ENCODE measurements around the gene ALOX5. TPM values are rescaled to one million over a fixed set of nuclear protein-coding genes. Genes with fewer than 3 reads are reported as not detected.
"Not testable (repeated sequence)": the region's sequence is repeated elsewhere in the genome, so short reads cannot be mapped to it uniquely, and the experiment has no call there.

The ALOX5 gene
- not detected in 2 replicates for total RNA-seq (2014; rRNA removed; shearing (Covaris generic))

DNA sequence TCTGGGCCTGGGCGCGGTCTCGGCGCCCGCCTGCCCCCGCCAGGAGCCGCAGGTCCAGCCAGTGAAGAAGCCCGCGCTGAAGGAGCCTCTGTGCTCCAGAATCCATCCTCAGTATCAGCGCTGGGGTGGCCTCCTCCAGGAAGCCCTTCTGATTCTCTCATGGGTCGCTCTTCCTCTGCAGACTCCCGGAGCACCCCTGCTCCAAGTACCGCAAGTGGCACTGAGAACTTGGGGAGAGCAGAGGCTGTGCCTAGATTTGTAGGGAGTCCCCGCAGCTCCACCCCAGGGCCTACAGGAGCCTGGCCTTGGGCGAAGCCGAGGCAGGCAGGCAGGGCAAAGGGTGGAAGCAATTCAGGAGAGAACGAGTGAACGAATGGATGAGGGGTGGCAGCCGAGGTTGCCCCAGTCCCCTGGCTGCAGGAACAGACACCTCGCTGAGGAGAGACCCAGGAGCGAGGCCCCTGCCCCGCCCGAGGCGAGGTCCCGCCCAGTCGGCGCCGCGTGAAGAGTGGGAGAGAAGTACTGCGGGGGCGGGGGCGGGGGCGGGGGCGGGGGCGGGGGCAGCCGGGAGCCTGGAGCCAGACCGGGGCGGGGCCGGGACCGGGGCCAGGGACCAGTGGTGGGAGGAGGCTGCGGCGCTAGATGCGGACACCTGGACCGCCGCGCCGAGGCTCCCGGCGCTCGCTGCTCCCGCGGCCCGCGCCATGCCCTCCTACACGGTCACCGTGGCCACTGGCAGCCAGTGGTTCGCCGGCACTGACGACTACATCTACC is at the start of gene ALOX5:
TSS of gene ALOX5 (plus strand) at position 641 of the 774 bp plus-strand sequence. CDS start at position 705, 64 bp downstream.
- no peak within 1 kb of the TSS for H3K4me3 ChIP-seq
- no peak within 1 kb of the TSS for H3K27ac ChIP-seq
- H3K4me1 ChIP-seq (replicated peaks), result peaks cover 5% of the 10 kb centered on the region
- peaks cover 33% of the 10 kb centered on the region for H3K27me3 ChIP-seq (replicated peaks)
- no peaks in the 10 kb centered on the region for H3K9me3 ChIP-seq (replicated peaks)
- no peaks in the 10 kb centered on the region for H3K36me3 ChIP-seq
- DNase-seq (ENCODE audit: low read depth in 1 of 2, low spot score in 2 of 2), result no peak

DNA sequence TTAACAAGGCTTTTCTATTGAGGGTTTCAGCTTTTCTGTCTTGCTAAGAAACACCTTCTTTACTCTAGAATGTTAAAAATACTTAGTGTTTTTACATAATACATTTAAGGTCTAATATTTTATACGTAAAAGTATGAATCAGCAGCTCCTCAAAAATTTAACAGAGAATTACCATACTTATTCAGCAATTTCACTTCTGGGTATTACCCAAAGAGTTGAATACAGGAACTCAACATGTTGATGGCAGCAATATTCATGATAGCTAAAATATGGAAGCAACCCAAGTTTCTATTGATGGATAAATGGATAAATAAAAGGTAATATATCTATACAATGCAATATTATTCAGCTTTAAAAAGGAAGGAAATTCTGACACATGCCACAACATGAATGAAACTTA is 48.9 kb upstream of the ALOX5 start:
- no peak for DNase-seq (ENCODE audit: low read depth in 1 of 2, low spot score in 2 of 2)
- Histone ChIP-seq H3K27ac (no peak overlapping the region), H3K27me3 (replicated peaks) (no peaks in the 10 kb centered on the region)

DNA sequence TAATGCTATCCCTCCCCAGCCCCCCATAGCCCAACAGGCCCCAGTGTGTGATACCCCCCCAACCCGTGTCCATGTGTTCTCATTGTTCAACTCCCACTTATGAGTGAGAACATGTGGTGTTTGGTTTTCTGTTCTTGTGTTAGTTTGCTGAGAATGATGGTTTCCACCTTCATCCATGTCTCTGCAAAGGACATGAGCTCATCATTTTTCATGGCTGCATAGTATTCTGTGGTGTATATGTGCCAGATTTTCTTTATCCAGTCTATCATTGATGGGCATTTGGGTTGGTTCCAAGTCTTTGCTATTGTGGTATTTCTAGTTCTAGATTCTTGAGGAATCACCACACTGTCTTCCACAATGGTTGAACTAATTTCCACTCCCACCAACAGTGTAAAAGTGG is 47.2 kb upstream of the ALOX5 start:
- H3K36me3 ChIP-seq; H3K27me3 ChIP-seq (replicated peaks); H3K4me1 ChIP-seq (replicated peaks); DNase-seq (ENCODE audit: low read depth in 1 of 2, low spot score in 2 of 2); H3K27ac ChIP-seq; H3K4me3 ChIP-seq; H3K9me3 ChIP-seq (replicated peaks): not testable (repeated sequence)

More for the DNA sequence above, 48.9 kb upstream of the ALOX5 start:
- Histone ChIP-seq H3K4me1 (replicated peaks) (no peaks in the 10 kb centered on the region), H3K36me3 (no peaks in the 10 kb centered on the region), H3K9me3 (replicated peaks) (no peaks in the 10 kb centered on the region; the same call in 1 of the 2 replicates), H3K4me3 (no peak overlapping the region)

DNA sequence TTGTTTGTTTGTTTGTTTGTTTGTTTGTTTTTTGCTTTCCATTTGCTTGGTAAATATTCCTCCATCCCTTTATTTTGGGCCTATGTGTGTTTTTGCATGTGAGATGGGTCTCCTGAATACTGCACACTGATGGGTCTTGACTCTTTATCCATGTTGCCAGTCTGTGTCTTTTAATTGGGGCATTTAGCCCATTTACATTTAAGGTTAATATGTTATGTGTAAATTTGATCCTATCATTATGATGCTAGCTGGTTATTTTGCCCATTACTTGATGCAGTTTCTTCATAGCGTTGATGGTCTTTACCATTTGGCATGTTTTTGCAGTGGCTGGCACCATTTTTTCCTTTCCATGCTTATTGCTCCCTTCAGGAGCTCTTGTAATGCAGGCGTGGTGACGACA is 42.2 kb upstream of the ALOX5 start:
- H3K27ac ChIP-seq; H3K27me3 ChIP-seq (replicated peaks); H3K4me1 ChIP-seq (replicated peaks); H3K4me3 ChIP-seq; H3K9me3 ChIP-seq (replicated peaks); H3K36me3 ChIP-seq; DNase-seq (ENCODE audit: low read depth in 1 of 2, low spot score in 2 of 2): not testable (repeated sequence)

DNA sequence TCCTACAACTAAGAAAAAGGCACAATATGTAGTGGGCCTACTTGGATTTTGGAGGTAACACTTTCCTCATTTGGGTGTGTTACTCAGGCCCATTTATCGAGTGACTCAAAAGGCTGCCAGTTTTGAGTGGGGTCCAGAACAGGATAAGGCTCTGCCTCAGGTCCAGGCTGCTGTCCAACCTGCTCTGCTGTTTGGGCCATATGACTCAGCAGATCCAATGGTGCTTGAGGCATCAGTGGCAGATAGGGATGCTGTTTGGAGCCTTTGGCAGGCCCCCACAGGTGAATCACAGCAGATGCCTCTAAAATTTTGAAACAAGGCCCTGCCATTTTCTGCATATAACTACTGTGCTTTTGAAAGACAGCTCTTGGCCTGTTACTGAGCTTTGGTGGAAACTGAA is 34.1 kb upstream of the ALOX5 start:
- no peak overlapping the region for H3K4me3 ChIP-seq
- no peaks in the 10 kb centered on the region for H3K36me3 ChIP-seq
- H3K4me1 ChIP-seq (replicated peaks), result no peaks in the 10 kb centered on the region
- H3K27me3 ChIP-seq (replicated peaks), result no peaks in the 10 kb centered on the region
- no peak for DNase-seq (ENCODE audit: low read depth in 1 of 2, low spot score in 2 of 2)
- H3K9me3 ChIP-seq (replicated peaks), result no peaks in the 10 kb centered on the region; the same call in 1 of the 2 replicates
- H3K27ac ChIP-seq, result no peak overlapping the region

DNA sequence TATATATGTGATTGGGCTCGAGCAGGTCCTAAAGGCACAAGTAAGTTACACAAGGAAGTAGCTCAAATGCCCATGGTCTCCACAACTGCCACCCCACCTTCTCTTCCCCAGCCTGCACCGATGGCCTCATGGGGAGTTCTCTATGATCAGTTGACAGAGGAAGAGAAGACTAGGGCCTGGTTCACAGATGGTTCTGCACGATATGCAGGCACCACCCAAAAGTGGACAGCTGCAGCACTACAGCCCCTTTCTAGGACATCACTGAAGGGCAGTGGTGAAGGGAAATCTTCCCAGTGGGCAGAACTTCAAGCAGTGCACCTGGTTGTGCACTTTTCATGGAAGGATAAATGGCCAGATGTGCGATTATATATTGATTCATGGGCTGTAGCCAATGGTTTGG is 33.6 kb upstream of the ALOX5 start:
- not testable (repeated sequence) for H3K27ac ChIP-seq; DNase-seq (ENCODE audit: low read depth in 1 of 2, low spot score in 2 of 2); H3K4me3 ChIP-seq; H3K27me3 ChIP-seq (replicated peaks); H3K4me1 ChIP-seq (replicated peaks); H3K36me3 ChIP-seq; H3K9me3 ChIP-seq (replicated peaks)

DNA sequence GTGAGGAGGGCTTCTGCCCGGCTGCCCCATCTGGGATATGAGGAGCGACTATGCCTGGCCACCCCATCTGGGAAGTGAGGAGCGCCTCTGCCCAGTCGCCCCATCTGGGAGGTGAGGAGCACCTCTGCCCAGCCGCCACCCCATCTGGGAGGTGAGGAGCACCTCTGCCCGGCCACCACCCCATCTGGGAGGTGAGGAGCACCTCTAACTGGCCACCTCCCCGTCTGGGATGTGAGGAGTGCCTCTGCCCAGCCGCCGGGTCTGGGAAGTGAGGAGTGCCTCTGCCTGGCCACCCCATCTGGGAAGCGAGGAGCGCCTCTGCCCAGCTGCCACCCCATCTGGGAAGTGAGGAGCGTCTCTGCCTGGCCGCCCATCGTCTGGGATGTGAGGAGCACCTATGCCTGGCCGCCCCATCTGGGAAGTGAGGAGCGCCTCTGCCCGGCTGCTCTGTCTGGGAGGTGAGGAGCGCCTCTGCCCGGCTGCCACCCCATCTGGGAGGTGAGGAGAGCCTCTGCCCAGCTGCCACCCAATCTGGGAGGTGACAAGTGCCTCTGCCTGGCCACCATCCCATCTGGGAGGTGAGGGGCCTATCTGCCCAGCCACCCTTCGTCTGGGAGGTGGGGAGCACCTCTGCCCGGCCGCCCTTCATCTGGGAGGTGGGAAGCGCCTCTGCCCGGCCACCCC is 27.2 kb upstream of the ALOX5 start:
- H3K4me1 ChIP-seq (replicated peaks); H3K36me3 ChIP-seq; H3K9me3 ChIP-seq (replicated peaks); H3K27me3 ChIP-seq (replicated peaks); H3K27ac ChIP-seq; DNase-seq (ENCODE audit: low read depth in 1 of 2, low spot score in 2 of 2); H3K4me3 ChIP-seq: not testable (repeated sequence)

DNA sequence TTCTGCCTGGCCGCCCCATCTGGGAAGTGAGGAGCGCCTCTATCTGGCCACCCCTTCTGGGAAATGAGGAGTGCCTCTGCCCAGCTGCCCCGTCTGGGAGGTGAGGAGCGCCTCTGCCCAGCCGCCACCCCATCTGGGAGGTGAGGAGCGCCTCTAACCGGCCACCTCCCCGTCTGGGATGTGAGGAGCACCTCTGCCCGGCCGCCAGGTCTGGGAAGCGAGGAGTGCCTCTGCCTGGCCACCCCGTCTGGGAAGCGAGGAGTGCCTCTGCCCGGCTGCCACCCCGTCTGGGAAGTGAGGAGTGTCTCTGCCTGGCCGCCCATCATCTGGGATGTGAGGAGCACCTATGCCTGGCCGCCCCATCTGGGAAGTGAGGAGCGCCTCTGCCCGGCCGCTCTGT is 26.6 kb upstream of the ALOX5 start:
- H3K9me3 ChIP-seq (replicated peaks); DNase-seq (ENCODE audit: low read depth in 1 of 2, low spot score in 2 of 2); H3K36me3 ChIP-seq; H3K4me1 ChIP-seq (replicated peaks); H3K27me3 ChIP-seq (replicated peaks); H3K4me3 ChIP-seq; H3K27ac ChIP-seq: not testable (repeated sequence)

DNA sequence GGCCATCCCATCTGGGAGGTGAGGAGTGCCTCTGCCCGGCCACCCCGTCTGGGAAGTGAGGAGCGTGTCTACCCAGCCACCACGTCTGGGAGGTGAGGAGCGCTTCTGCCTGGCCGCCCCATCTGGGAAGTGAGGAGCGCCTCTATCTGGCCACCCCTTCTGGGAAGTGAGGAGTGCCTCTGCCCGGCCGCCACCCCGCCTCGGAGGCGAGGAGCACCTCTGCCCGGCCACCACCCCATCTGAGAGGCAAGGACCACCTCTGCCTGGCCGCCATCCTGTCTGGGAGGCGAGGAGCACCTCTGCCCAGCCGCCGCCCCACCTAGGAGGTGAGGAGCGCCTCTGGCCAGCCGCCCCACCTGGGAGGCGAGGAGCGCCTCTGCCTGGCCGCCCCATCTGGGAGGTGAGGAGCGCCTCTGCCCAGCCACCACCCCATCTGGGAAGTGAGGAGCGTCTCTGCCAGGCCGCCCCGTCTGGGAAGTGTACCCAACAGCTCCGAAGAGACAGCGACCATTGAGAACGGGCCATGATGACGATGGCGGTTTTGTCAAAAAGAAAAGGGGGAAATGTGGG is 25.7 kb upstream of the ALOX5 start:
- not testable (repeated sequence) for H3K4me3 ChIP-seq; H3K36me3 ChIP-seq; H3K27ac ChIP-seq; DNase-seq (ENCODE audit: low read depth in 1 of 2, low spot score in 2 of 2); H3K4me1 ChIP-seq (replicated peaks); H3K27me3 ChIP-seq (replicated peaks); H3K9me3 ChIP-seq (replicated peaks)

DNA sequence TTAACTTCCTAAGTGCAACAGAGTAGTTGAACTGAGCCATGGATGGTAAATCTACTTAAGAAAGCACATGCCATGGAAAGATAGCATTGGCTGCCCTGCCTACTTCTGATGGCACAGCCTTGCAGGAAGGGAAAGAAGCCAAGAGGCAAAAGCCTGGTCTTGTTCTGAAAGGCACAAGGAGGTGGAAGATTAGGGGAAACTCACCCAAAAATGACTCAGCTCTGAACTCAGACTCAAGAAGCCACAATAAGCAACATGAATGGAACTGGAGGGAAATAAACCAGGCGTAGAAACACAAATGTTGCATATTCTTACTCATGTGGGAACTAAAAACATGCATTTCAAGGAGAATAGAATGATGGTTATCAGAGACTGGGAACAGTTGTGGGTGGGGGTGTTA is 20.8 kb upstream of the ALOX5 start:
- Histone ChIP-seq H3K4me1 (replicated peaks) (no peaks in the 10 kb centered on the region), H3K27ac (no peak overlapping the region), H3K36me3 (no peaks in the 10 kb centered on the region), H3K4me3 (no peak overlapping the region), H3K27me3 (replicated peaks) (no peaks in the 10 kb centered on the region), H3K9me3 (replicated peaks) (no peaks in the 10 kb centered on the region)
- DNase-seq (ENCODE audit: low read depth in 1 of 2, low spot score in 2 of 2), result no peak

DNA sequence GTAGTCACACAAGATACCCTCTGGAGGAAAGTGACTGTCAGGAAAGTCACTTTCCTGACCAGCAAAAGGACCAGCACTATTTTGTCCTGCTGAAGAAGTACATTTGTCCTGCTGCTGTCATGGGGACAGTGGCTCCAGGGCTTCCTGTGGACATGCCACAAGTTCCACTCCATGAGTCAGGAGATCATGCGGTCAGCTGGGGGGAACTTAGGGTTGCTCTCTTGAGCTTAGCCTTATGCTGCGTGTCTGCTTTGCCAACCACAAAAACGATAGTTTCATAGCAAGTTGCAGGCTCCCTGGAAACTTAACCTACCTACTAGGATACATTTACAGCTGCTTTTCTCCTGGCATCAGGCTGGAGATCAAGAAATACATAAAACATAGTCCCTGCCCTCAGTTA is 19.8 kb upstream of the ALOX5 start:
- Histone ChIP-seq H3K27ac (no peak overlapping the region), H3K4me1 (replicated peaks) (no peaks in the 10 kb centered on the region), H3K36me3 (no peaks in the 10 kb centered on the region), H3K9me3 (replicated peaks) (no peaks in the 10 kb centered on the region), H3K4me3 (no peak overlapping the region), H3K27me3 (replicated peaks) (no peaks in the 10 kb centered on the region)
- no peak for DNase-seq (ENCODE audit: low read depth in 1 of 2, low spot score in 2 of 2)

DNA sequence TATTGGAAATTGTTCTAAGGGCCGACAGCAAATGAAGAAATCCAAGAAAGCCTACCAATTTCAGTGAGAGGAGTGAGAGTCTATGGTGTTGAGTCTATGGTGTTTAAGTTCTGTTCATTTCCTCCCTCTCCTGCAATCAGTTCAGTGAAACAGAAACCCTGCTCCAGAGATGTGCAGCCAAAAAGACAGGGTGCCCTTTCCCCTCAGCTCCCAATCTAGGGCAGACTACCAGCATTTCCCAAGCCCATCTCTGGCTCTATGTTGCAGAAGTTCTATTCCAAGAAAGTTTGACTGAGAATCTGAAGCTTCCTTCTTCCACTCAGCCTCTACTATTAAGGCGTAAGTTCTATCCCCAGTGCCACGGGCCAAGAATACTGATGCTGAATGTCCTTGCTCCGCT is 18.5 kb upstream of the ALOX5 start:
- Histone ChIP-seq H3K4me1 (replicated peaks) (no peaks in the 10 kb centered on the region), H3K9me3 (replicated peaks) (no peaks in the 10 kb centered on the region), H3K36me3 (no peaks in the 10 kb centered on the region), H3K27me3 (replicated peaks) (no peaks in the 10 kb centered on the region), H3K27ac (no peak overlapping the region), H3K4me3 (no peak overlapping the region)
- no peak for DNase-seq (ENCODE audit: low read depth in 1 of 2, low spot score in 2 of 2)

DNA sequence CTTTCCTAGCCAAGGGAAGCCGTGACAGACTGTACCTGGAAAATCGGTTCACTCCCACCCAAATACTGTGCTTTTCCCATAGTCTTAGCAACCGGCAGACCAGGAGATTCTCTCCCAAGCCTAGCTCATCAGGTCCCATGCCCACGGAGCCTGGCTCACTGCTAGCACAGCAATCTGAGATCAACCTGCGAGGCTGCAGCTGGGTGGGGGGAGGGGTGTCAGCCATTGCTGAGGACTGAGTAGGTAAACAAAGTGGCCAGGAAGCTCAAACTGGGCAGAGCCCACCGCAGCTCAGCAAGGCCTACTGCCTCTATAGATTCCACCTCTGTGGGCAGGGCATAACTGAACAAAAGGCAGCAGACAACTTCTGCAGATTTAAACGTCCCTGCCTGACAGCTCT is 15.1 kb upstream of the ALOX5 start:
- not testable (repeated sequence) for H3K9me3 ChIP-seq (replicated peaks); H3K4me3 ChIP-seq; H3K27me3 ChIP-seq (replicated peaks); DNase-seq (ENCODE audit: low read depth in 1 of 2, low spot score in 2 of 2); H3K4me1 ChIP-seq (replicated peaks); H3K36me3 ChIP-seq; H3K27ac ChIP-seq

DNA sequence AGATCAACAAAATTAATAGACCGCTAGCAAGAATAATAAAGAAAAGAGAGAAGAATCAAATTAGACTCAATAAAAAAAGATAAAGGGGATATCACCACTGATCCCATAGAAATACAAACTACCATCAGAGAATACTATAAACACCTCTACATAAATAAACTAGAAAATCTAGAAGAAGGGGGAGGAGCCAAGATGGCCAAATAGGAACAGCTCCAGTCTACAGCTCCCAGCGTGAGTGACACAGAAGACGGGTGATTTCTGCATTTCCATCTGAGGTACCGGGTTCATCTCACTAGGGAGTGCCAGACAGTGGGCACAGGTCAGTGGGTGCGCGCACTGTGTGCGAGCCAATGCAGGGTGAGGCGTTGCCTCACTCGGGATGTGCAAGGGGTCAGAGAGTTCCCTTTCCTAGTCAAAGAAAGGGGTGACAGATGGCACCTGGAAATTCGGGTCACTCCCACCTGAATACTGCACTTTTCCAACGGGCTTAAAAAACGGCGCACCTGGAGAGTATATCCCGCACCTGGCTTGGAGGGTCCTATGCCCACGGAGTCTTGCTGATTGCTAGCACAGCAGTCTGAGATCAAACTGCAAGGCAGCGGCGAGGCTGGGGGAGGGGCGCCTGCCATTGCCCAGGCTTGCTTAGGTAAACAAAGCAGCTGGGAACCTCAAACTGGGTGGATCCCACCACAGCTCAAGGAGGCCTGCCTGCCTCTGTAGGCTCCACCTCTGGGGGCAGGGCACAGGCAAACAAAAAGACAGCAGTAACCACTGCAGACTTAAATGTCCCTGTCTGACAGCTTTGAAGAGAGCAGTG is 11.8 kb upstream of the ALOX5 start:
- not testable (repeated sequence) for H3K27me3 ChIP-seq (replicated peaks); H3K9me3 ChIP-seq (replicated peaks); H3K4me1 ChIP-seq (replicated peaks); H3K27ac ChIP-seq; H3K4me3 ChIP-seq; H3K36me3 ChIP-seq; DNase-seq (ENCODE audit: low read depth in 1 of 2, low spot score in 2 of 2)
